Measurements from ENCODE around the gene KRTAP10-4.
"Not testable (repeated sequence)": the region's sequence is repeated elsewhere in the genome, so short reads cannot be mapped to it uniquely, and the experiment has no call there.

KRTAP10-4 gene

GRCh38 chr21:44598061-44598460, 24.5 kb downstream of the KRTAP10-4 start:
- Histone ChIP-seq H3K27ac (ENCODE audit: insufficient read depth, low read length, poor library complexity, severe bottlenecking) (no peak overlapping the region), H3K27me3 (replicated peaks; ENCODE audit: control insufficient read depth, insufficient read depth, low read length, poor library complexity, severe bottlenecking) (no peaks in the 10 kb centered on the region), H3K4me1 (ENCODE audit: control insufficient read depth, insufficient read depth, low read length, poor library complexity, severe bottlenecking) (no peaks in the 10 kb centered on the region), H3K4me3 (ENCODE audit: insufficient read depth, low read depth, low read length, poor library complexity, severe bottlenecking) (no peak overlapping the region), H3K9me3 (ENCODE audit: control insufficient read depth, low read length) (no peaks in the 10 kb centered on the region), H3K36me3 (ENCODE audit: control insufficient read depth, insufficient read depth, low read length) (no peaks in the 10 kb centered on the region)
- no peak for DNase-seq

- no peak for DNase-seq
- H3K27me3 ChIP-seq (replicated peaks; ENCODE audit: control insufficient read depth, insufficient read depth, low read length, poor library complexity, severe bottlenecking) = no peaks in the 10 kb centered on the region
- H3K4me3 ChIP-seq (ENCODE audit: insufficient read depth, low read depth, low read length, poor library complexity, severe bottlenecking) = no peak overlapping the region
- no peak overlapping the region for H3K27ac ChIP-seq (ENCODE audit: insufficient read depth, low read length, poor library complexity, severe bottlenecking)
- no peaks in the 10 kb centered on the region for H3K4me1 ChIP-seq (ENCODE audit: control insufficient read depth, insufficient read depth, low read length, poor library complexity, severe bottlenecking)
- H3K36me3 ChIP-seq (ENCODE audit: control insufficient read depth, insufficient read depth, low read length) = no peaks in the 10 kb centered on the region
- no peaks in the 10 kb centered on the region for H3K9me3 ChIP-seq (ENCODE audit: control insufficient read depth, low read length)
Measured at GRCh38 chr21:44599264-44600029, 25.9 kb downstream of the KRTAP10-4 start.

GRCh38 chr21:44600118-44600978, 26.8 kb downstream of the KRTAP10-4 start, which contains the start of gene KRTAP10-7:
TSS of gene KRTAP10-7 (plus strand) at chr21:44600597. CDS start at chr21:44600622, 25 bp downstream.
- not testable (repeated sequence) for H3K27ac ChIP-seq (ENCODE audit: insufficient read depth, low read length, poor library complexity, severe bottlenecking); H3K4me3 ChIP-seq (ENCODE audit: insufficient read depth, low read depth, low read length, poor library complexity, severe bottlenecking); H3K36me3 ChIP-seq (ENCODE audit: control insufficient read depth, insufficient read depth, low read length); DNase-seq; H3K4me1 ChIP-seq (ENCODE audit: control insufficient read depth, insufficient read depth, low read length, poor library complexity, severe bottlenecking); H3K27me3 ChIP-seq (replicated peaks; ENCODE audit: control insufficient read depth, insufficient read depth, low read length, poor library complexity, severe bottlenecking); H3K9me3 ChIP-seq (ENCODE audit: control insufficient read depth, low read length)

GRCh38 chr21:44601091-44601490, 27.6 kb downstream of the KRTAP10-4 start:
- H3K36me3 ChIP-seq (ENCODE audit: control insufficient read depth, insufficient read depth, low read length); H3K27ac ChIP-seq (ENCODE audit: insufficient read depth, low read length, poor library complexity, severe bottlenecking); H3K4me3 ChIP-seq (ENCODE audit: insufficient read depth, low read depth, low read length, poor library complexity, severe bottlenecking); DNase-seq; H3K4me1 ChIP-seq (ENCODE audit: control insufficient read depth, insufficient read depth, low read length, poor library complexity, severe bottlenecking); H3K9me3 ChIP-seq (ENCODE audit: control insufficient read depth, low read length); H3K27me3 ChIP-seq (replicated peaks; ENCODE audit: control insufficient read depth, insufficient read depth, low read length, poor library complexity, severe bottlenecking): not testable (repeated sequence)

GRCh38 chr21:44601596-44602462, 28.3 kb downstream of the KRTAP10-4 start:
- no peak overlapping the region for H3K4me3 ChIP-seq (ENCODE audit: insufficient read depth, low read depth, low read length, poor library complexity, severe bottlenecking)
- H3K27me3 ChIP-seq (replicated peaks; ENCODE audit: control insufficient read depth, insufficient read depth, low read length, poor library complexity, severe bottlenecking) = no peaks in the 10 kb centered on the region
- no peaks in the 10 kb centered on the region for H3K9me3 ChIP-seq (ENCODE audit: control insufficient read depth, low read length)
- H3K4me1 ChIP-seq (ENCODE audit: control insufficient read depth, insufficient read depth, low read length, poor library complexity, severe bottlenecking) = no peaks in the 10 kb centered on the region
- no peak for DNase-seq
- no peak overlapping the region for H3K27ac ChIP-seq (ENCODE audit: insufficient read depth, low read length, poor library complexity, severe bottlenecking)
- H3K36me3 ChIP-seq (ENCODE audit: control insufficient read depth, insufficient read depth, low read length) = no peaks in the 10 kb centered on the region

- Histone ChIP-seq H3K4me3 (ENCODE audit: insufficient read depth, low read depth, low read length, poor library complexity, severe bottlenecking) (no peak overlapping the region), H3K36me3 (ENCODE audit: control insufficient read depth, insufficient read depth, low read length) (no peaks in the 10 kb centered on the region), H3K27me3 (replicated peaks; ENCODE audit: control insufficient read depth, insufficient read depth, low read length, poor library complexity, severe bottlenecking) (no peaks in the 10 kb centered on the region), H3K27ac (ENCODE audit: insufficient read depth, low read length, poor library complexity, severe bottlenecking) (no peak overlapping the region), H3K9me3 (ENCODE audit: control insufficient read depth, low read length) (no peaks in the 10 kb centered on the region), H3K4me1 (ENCODE audit: control insufficient read depth, insufficient read depth, low read length, poor library complexity, severe bottlenecking) (no peaks in the 10 kb centered on the region)
- DNase-seq = no peak
Measured at GRCh38 chr21:44602463-44602850, 28.9 kb downstream of the KRTAP10-4 start.

- Histone ChIP-seq H3K9me3 (ENCODE audit: control insufficient read depth, low read length) (no peaks in the 10 kb centered on the region), H3K4me1 (ENCODE audit: control insufficient read depth, insufficient read depth, low read length, poor library complexity, severe bottlenecking) (no peaks in the 10 kb centered on the region), H3K4me3 (ENCODE audit: insufficient read depth, low read depth, low read length, poor library complexity, severe bottlenecking) (no peak overlapping the region), H3K27ac (ENCODE audit: insufficient read depth, low read length, poor library complexity, severe bottlenecking) (no peak overlapping the region), H3K27me3 (replicated peaks; ENCODE audit: control insufficient read depth, insufficient read depth, low read length, poor library complexity, severe bottlenecking) (no peaks in the 10 kb centered on the region), H3K36me3 (ENCODE audit: control insufficient read depth, insufficient read depth, low read length) (no peaks in the 10 kb centered on the region)
- DNase-seq = no peak
Measured at GRCh38 chr21:44603109-44603875, 29.8 kb downstream of the KRTAP10-4 start.

- H3K27me3 ChIP-seq (replicated peaks; ENCODE audit: control insufficient read depth, insufficient read depth, low read length, poor library complexity, severe bottlenecking) = no peaks in the 10 kb centered on the region
- H3K9me3 ChIP-seq (ENCODE audit: control insufficient read depth, low read length) = no peaks in the 10 kb centered on the region
- H3K4me1 ChIP-seq (ENCODE audit: control insufficient read depth, insufficient read depth, low read length, poor library complexity, severe bottlenecking) = no peaks in the 10 kb centered on the region
- DNase-seq = no peak
- H3K36me3 ChIP-seq (ENCODE audit: control insufficient read depth, insufficient read depth, low read length) = no peaks in the 10 kb centered on the region
- no peak overlapping the region for H3K4me3 ChIP-seq (ENCODE audit: insufficient read depth, low read depth, low read length, poor library complexity, severe bottlenecking)
- H3K27ac ChIP-seq (ENCODE audit: insufficient read depth, low read length, poor library complexity, severe bottlenecking) = no peak overlapping the region
Measured at GRCh38 chr21:44603911-44604310, 30.4 kb downstream of the KRTAP10-4 start.

GRCh38 chr21:44606495-44606894, 33.0 kb downstream of the KRTAP10-4 start:
- Histone ChIP-seq H3K9me3 (ENCODE audit: control insufficient read depth, low read length) (no peaks in the 10 kb centered on the region), H3K27ac (ENCODE audit: insufficient read depth, low read length, poor library complexity, severe bottlenecking) (no peak overlapping the region), H3K4me3 (ENCODE audit: insufficient read depth, low read depth, low read length, poor library complexity, severe bottlenecking) (no peak overlapping the region), H3K36me3 (ENCODE audit: control insufficient read depth, insufficient read depth, low read length) (no peaks in the 10 kb centered on the region), H3K27me3 (replicated peaks; ENCODE audit: control insufficient read depth, insufficient read depth, low read length, poor library complexity, severe bottlenecking) (no peaks in the 10 kb centered on the region), H3K4me1 (ENCODE audit: control insufficient read depth, insufficient read depth, low read length, poor library complexity, severe bottlenecking) (no peaks in the 10 kb centered on the region)
- DNase-seq = no peak

All from effector memory CD4-positive, alpha-beta T cell (primary cell).